HepG2 (cell line): ENCODE measurements around the gene BAG3. TPM values are rescaled to one million over a fixed set of nuclear protein-coding genes. Genes with fewer than 3 reads are reported as not detected.

Source experiments
- ATAC-seq: fragments of 200-7000 bp; cut with Tn5 transposase; 3 replicates; pipeline ENCODE4 v1.9.1; 2020; ENCODE audit warnings: mild to moderate bottlenecking, moderate library complexity
- BruUV-seq: library from RNA; stranded (reverse); fragments of 400-500 nt; replicated peaks from 2 replicates; lab custom pipeline; 2021; lab: Mats Ljungman, UMichigan
- CTCF ChIA-PET: fragments of 300-600 bp; formaldehyde crosslinking; extraction: SDS; loops from one replicate; lab custom pipeline; 2021; ENCODE audit warnings: low total read pairs, inconsistent platforms, low intra/inter-chr PET ratio; lab: Yijun Ruan, JAX
- POLR2A ChIA-PET: fragments of 350-600 bp; sonication (Branson Sonifier 250); formaldehyde crosslinking; loops from one replicate; lab custom pipeline; 2020; ENCODE audit warnings: antibody characterized with exemption, inconsistent platforms; lab: Yijun Ruan, JAX
- DNase-seq: peaks from one replicate; pipeline ENCODE4 v3.0.0-alpha.2; 2015; ENCODE audit warnings: low spot score
- FAIRE-seq: peaks from 3 replicates; lab custom pipeline; 2011; peaks lifted over from hg19 to GRCh38; lab: Jason Lieb, UNC
- H2AFZ ChIP-seq: one replicate; pipeline ENCODE4 v1.6.1; 2011; ENCODE audit warnings: low read length, inconsistent platforms
- H3K27ac ChIP-seq: fragments of 300-600 bp; 3 replicates; pipeline ENCODE4 v1.8.0; 2011; ENCODE audit warnings: mixed run types, mild to moderate bottlenecking, mixed read lengths, low read length, inconsistent platforms; ENCODE audit not compliant: insufficient read depth; ENCODE audit errors: extremely low read length
- H3K27me3 ChIP-seq, 2 experiments: fragments of 200-600 bp in 1 of 2; 2 replicates in 1 of 2; 3 replicates in 1 of 2; pipeline versions ENCODE4 v1.6.0 to v1.8.0; 2011; ENCODE audit warnings: low read length in 2 of 2, mild to moderate bottlenecking in 2 of 2, moderate library complexity in 2 of 2, inconsistent platforms in 1 of 2; ENCODE audit not compliant: insufficient read depth in 2 of 2, control insufficient read depth in 1 of 2
- H3K36me3 ChIP-seq, 2 experiments: fragments of 200-600 bp in 1 of 2; replicated peaks in 1 of 2; 2 replicates in 1 of 2; 3 replicates in 1 of 2; pipeline versions ENCODE4 v1.5.1 to v1.8.0; 2011; ENCODE audit warnings: low read length in 2 of 2, inconsistent platforms in 1 of 2; ENCODE audit not compliant: insufficient read depth in 2 of 2, control insufficient read depth in 1 of 2
- H3K4me1 ChIP-seq: 2 replicates; pipeline ENCODE4 v1.5.1; 2012; ENCODE audit warnings: low read length, inconsistent platforms; ENCODE audit not compliant: insufficient read depth
- H3K4me2 ChIP-seq: 2 replicates; pipeline ENCODE4 v1.6.0; 2011; ENCODE audit warnings: low read depth, low read length, inconsistent platforms
- H3K4me3 ChIP-seq, 3 experiments: fragments of 200-600 bp in 1 of 3; sonication (generic), shearing (Covaris generic) in 1 of 3; replicated peaks in 1 of 3; 2 replicates each; pipeline ENCODE4 v1.5.1; 2011 to 2016; ENCODE audit warnings: low read length in 3 of 3, inconsistent platforms in 2 of 3, low read depth in 2 of 3, mild to moderate bottlenecking in 2 of 3, control low read depth in 1 of 3, mixed read lengths in 1 of 3; ENCODE audit not compliant: insufficient read depth in 1 of 3
- H3K79me2 ChIP-seq: one replicate; pipeline ENCODE4 v1.6.1; 2011; ENCODE audit warnings: low read length, inconsistent platforms; ENCODE audit not compliant: insufficient read depth
- H3K9ac ChIP-seq: 2 replicates; pipeline ENCODE4 v1.6.0; 2011; ENCODE audit warnings: mild to moderate bottlenecking, low read depth, low read length, inconsistent platforms; ENCODE audit not compliant: insufficient read depth
- H3K9me3 ChIP-seq: 2 replicates; pipeline ENCODE4 v1.5.1; 2012; ENCODE audit warnings: mild to moderate bottlenecking, low read length
- H4K20me1 ChIP-seq: 2 replicates; pipeline ENCODE4 v1.6.0; 2011; ENCODE audit warnings: inconsistent platforms, mild to moderate bottlenecking, low read length, moderate library complexity; ENCODE audit not compliant: insufficient read depth
- ARNTL ChIP-seq: sonication (generic); formaldehyde crosslinking; IDR thresholded peaks from 2 replicates; pipeline ENCODE4 v1.4.0; 2020; ENCODE audit warnings: mild to moderate bottlenecking, missing genetic modification reagents
- ATF7 ChIP-seq, 2 experiments: fragments of 450-650 bp in 1 of 2; sonication (generic) in 1 of 2; formaldehyde crosslinking in 1 of 2; IDR thresholded peaks; 2 replicates each; pipeline versions ENCODE4 v1.4.0 to v1.6.1; 2016 to 2020; ENCODE audit warnings: antibody characterized with exemption in 1 of 2, mild to moderate bottlenecking in 1 of 2, missing genetic modification reagents in 1 of 2
- BRF2 ChIP-seq: sonication (generic); formaldehyde crosslinking; IDR thresholded peaks from 2 replicates; pipeline ENCODE4 v1.8.1; 2022; ENCODE audit warnings: mild to moderate bottlenecking, missing genetic modification reagents
- CBFB ChIP-seq: sonication (generic); formaldehyde crosslinking; IDR thresholded peaks from 2 replicates; pipeline ENCODE4 v1.4.0; 2020; ENCODE audit warnings: missing genetic modification reagents
- DNMT3B ChIP-seq: conservative IDR thresholded peaks from 2 replicates; pipeline ENCODE4 v1.6.1; 2016; ENCODE audit warnings: missing biosample characterization, control low read depth
- E2F5 ChIP-seq: sonication (generic); formaldehyde crosslinking; conservative IDR thresholded peaks from 2 replicates; pipeline ENCODE4 v1.4.0; 2020; ENCODE audit warnings: missing genetic modification reagents
- KDM3A ChIP-seq: IDR thresholded peaks from 2 replicates; pipeline ENCODE4 v1.6.1; 2018; ENCODE audit warnings: low read depth, missing compliant biosample characterization
- MBNL3 ChIP-seq: fragments of 250-450 bp; sonication (Bioruptor Pico); conservative IDR thresholded peaks from 2 replicates; pipeline ENCODE4 v1.8.0; 2022; ENCODE audit warnings: mild to moderate bottlenecking, inconsistent platforms
- NR2F6 ChIP-seq, 2 experiments: IDR thresholded peaks; 2 replicates each; pipeline ENCODE4 v1.6.1; 2016; ENCODE audit warnings: antibody characterized with exemption in 1 of 2, mild to moderate bottlenecking in 1 of 2
- PAF1 ChIP-seq: IDR thresholded peaks from 2 replicates; pipeline ENCODE4 v1.6.1; 2016; ENCODE audit warnings: missing genetic modification reagents, missing compliant biosample characterization
- PCBP2 ChIP-seq: fragments of 200-400 bp; formaldehyde crosslinking; optimal IDR thresholded peaks from 2 replicates; pipeline ENCODE3; 2018; ENCODE audit warnings: low read length, low read depth; ENCODE audit not compliant: poor library complexity, severe bottlenecking
- RBAK ChIP-seq: sonication (generic); formaldehyde crosslinking; IDR thresholded peaks from 2 replicates; pipeline ENCODE4 v1.5.1; 2020; ENCODE audit warnings: mild to moderate bottlenecking, missing genetic modification reagents
- ZBTB8A ChIP-seq: sonication (generic); formaldehyde crosslinking; IDR thresholded peaks from 2 replicates; pipeline ENCODE4 v1.4.0; 2020; ENCODE audit warnings: mild to moderate bottlenecking, low read depth, missing genetic modification reagents, borderline replicate concordance
- ZNF180 ChIP-seq: sonication (generic); formaldehyde crosslinking; IDR thresholded peaks from 2 replicates; pipeline ENCODE4 v1.4.0; 2020; ENCODE audit warnings: low read depth, missing genetic modification reagents, borderline replicate concordance
- ZNF549 ChIP-seq: sonication (generic); formaldehyde crosslinking; IDR thresholded peaks from 2 replicates; pipeline ENCODE4 v1.5.0; 2020; ENCODE audit warnings: missing genetic modification reagents
- ZNF670 ChIP-seq: sonication (generic); formaldehyde crosslinking; IDR thresholded peaks from 2 replicates; pipeline ENCODE4 v1.8.0; 2022; ENCODE audit warnings: mild to moderate bottlenecking, missing genetic modification reagents, borderline replicate concordance
- ZSCAN20 ChIP-seq: sonication (generic); formaldehyde crosslinking; IDR thresholded peaks from 2 replicates; pipeline ENCODE4 v1.4.0; 2020; ENCODE audit warnings: missing genetic modification reagents, mild to moderate bottlenecking, borderline replicate concordance
- ZXDC ChIP-seq: sonication (generic); formaldehyde crosslinking; IDR thresholded peaks from 2 replicates; pipeline ENCODE4 v1.5.0; 2020; ENCODE audit warnings: mild to moderate bottlenecking, missing genetic modification reagents
- WGBS: methylation state at CpG from one replicate; pipeline ENCODE4 v1.1.6; 2017; ENCODE audit warnings: low lambda C conversion rate; 5-methylcytosine and 5-hydroxymethylcytosine counted together
- in situ Hi-C: cut with HindIII; loops from 2 replicates; pipeline ENCODE4 v1.10.0; 2017; ENCODE audit warnings: low pct_unique_long_range_greater_than_20kb; ENCODE audit not compliant: extremely low pct_ligation_motif_present
- intact Hi-C: fragments of 100-400 bp; cut with micrococcal nuclease; formaldehyde crosslinking; loops from one replicate; pipeline ENCODE4 v1.10.0; 2022; ENCODE audit not compliant: unreplicated experiment
- polyA plus RNA-seq, 8 experiments: library from polyadenylated mRNA; depleted of rRNA in 3 of 8; stranded (reverse) in 7 of 8; unstranded in 1 of 8; fragments of >200 nt; fragmentation: Illumina TruSeq in 4 of 8; extraction: Trizol in 4 of 8; gene quantifications; 2 replicates each; pipeline versions ENCODE4 v1.2.1 to v1.2.3, GENCODE V29; 2011 to 2016; ENCODE audit warnings: low read depth in 4 of 8, missing spikeins in 1 of 8, mixed read lengths in 1 of 8; ENCODE audit not compliant: insufficient read depth in 1 of 8
- total RNA-seq, 5 experiments: library from RNA; depleted of rRNA; stranded (reverse); fragments of >200 nt; fragmentation: Illumina TruSeq; extraction: Trizol; gene quantifications; 2 replicates each; pipeline ENCODE4 v1.2.3, GENCODE V29; 2016; ENCODE audit warnings: low read depth in 1 of 5

Gene BAG3
- total and polyA plus RNA-seq, 2 of the 13 experiments (the other 11 are each of a cell fraction or from before 2014, with no cell fraction given) = 2.9 to 6.7 TPM

GRCh38 chr10:119625570-119626280 is 25.5 kb upstream of the BAG3 start (continued):
- TF ChIP-seq E2F5 (CRISPR knock-in tag) (no peak), RBAK (CRISPR knock-in tag) (no peak), MBNL3 (CRISPR knock-in tag) (no peak), ZNF670 (CRISPR knock-in tag) (no peak), ATF7 (IDR thresholded peaks at IDR 0.05) (no peak), ATF7 (CRISPR knock-in tag; IDR thresholded peaks at IDR 0.05) (no peak), ZNF180 (no peak), ARNTL (CRISPR knock-in tag) (no peak)

GRCh38 chr10:119630300-119630699 is 20.9 kb upstream of the BAG3 start:
- peaks cover 19% of the 10 kb centered on the region for H3K4me1 ChIP-seq
- CTCF ChIA-PET = no interaction called here
- no peaks in the 10 kb centered on the region for H3K36me3 ChIP-seq
- no peak overlapping the region for H3K9ac ChIP-seq
- no peaks in the 10 kb centered on the region for H3K27me3 ChIP-seq
- no peaks in the 10 kb centered on the region for H4K20me1 ChIP-seq
- H3K79me2 ChIP-seq = no peaks in the 10 kb centered on the region
- in situ Hi-C loops = no loop called here
- FAIRE-seq (no peak), DNase-seq (no peak), ATAC-seq (no peak)
- intact Hi-C loops = no loop called here
- H2AFZ ChIP-seq = no peak overlapping the region
- H3K9me3 ChIP-seq = no peaks in the 10 kb centered on the region
- no peak overlapping the region for H3K27ac ChIP-seq
- BruUV-seq = no TSS peak
- no peak overlapping the region for H3K4me3 ChIP-seq
- 44% methylated on average over 5 of the region's 5 CpGs for WGBS
- POLR2A ChIA-PET = no interaction called here
- no peak overlapping the region for H3K4me2 ChIP-seq
- no peak for TF ChIP-seq ZSCAN20 (CRISPR knock-in tag)
- TF ChIP-seq E2F5 (CRISPR knock-in tag) = no peak
- TF ChIP-seq CBFB (CRISPR knock-in tag) = no peak
- TF ChIP-seq PAF1 = no peak
- no peak for TF ChIP-seq PCBP2
- no peak for TF ChIP-seq ZNF549
- no peak for TF ChIP-seq NR2F6 (IDR thresholded peaks at IDR 0.05)
- no peak for TF ChIP-seq NR2F6 (CRISPR knock-in tag; IDR thresholded peaks at IDR 0.05)
- no peak for TF ChIP-seq ZXDC (CRISPR knock-in tag)
- no peak for TF ChIP-seq DNMT3B (CRISPR knock-in tag)
- no peak for TF ChIP-seq ZBTB8A (CRISPR knock-in tag)
- no peak for TF ChIP-seq BRF2 (CRISPR knock-in tag)
- no peak for TF ChIP-seq KDM3A (CRISPR knock-in tag)
